H1 (cell line): Measurements from ENCODE around the gene SETDB2. TPM values are rescaled to one million over a fixed set of nuclear protein-coding genes. Genes with fewer than 3 reads are reported as not detected.

Source experiments
- EP300 ChIP-seq, 2 experiments: IDR thresholded peaks; 1 replicate in 1 of 2; 2 replicates in 1 of 2; pipeline ENCODE4 v1.6.1; 2011 to 2012; ENCODE audit warnings: low read depth in 2 of 2, low read length in 2 of 2, mild to moderate bottlenecking in 2 of 2, borderline replicate concordance in 1 of 2, inconsistent platforms in 1 of 2, moderate library complexity in 1 of 2
- JUND ChIP-seq: IDR thresholded peaks from 2 replicates; pipeline ENCODE4 v1.6.1; 2011; ENCODE audit warnings: mild to moderate bottlenecking, improper control_type of control experiment, low read length
- POLR2AphosphoS5 ChIP-seq: IDR thresholded peaks from 2 replicates; pipeline ENCODE4 v1.6.1; 2011; ENCODE audit warnings: low read depth, low read length
- POU5F1 ChIP-seq: IDR thresholded peaks from 2 replicates; pipeline ENCODE4 v1.6.1; 2011; ENCODE audit warnings: low read depth, mild to moderate bottlenecking, low read length, moderate library complexity
- TBP ChIP-seq: IDR thresholded peaks from 2 replicates; pipeline ENCODE4 v1.6.1; 2011; ENCODE audit warnings: low read depth, low read length, improper control_type of control experiment
- YY1 ChIP-seq: IDR thresholded peaks from 2 replicates; pipeline ENCODE4 v1.6.1; 2011; ENCODE audit warnings: low read depth, mild to moderate bottlenecking, low read length
- polyA plus RNA-seq, 7 experiments: library from polyadenylated mRNA; depleted of rRNA in 3 of 7; stranded (reverse) in 5 of 7; unstranded in 2 of 7; fragments of >200 nt in 5 of 7; fragments of 200-250 nt in 2 of 7; gene quantifications; 1 replicate in 5 of 7; 2 replicates in 1 of 7; 4 replicates in 1 of 7; pipeline versions ENCODE4 v1.2.1 to v1.2.3, GENCODE V29; 2011 to 2013; ENCODE audit warnings: missing spikeins in 2 of 7, mixed read lengths in 2 of 7
- total RNA-seq: library from RNA; stranded (reverse); fragmentation: NEBNext Ultra II Directional; extraction: Animal tissue kit (Norgen Biotek cat#: 25700); gene quantifications from 2 replicates; pipeline ENCODE4 v1.2.1, GENCODE V29; 2021
- TF ChIP-seq, protein P1 (sequence below), 3 experiments: IDR thresholded peaks; 1 replicate in 2 of 3; 2 replicates in 1 of 3; pipeline versions ENCODE4 v1.5.1 to v1.6.1; 2011; ENCODE audit warnings: low read length in 3 of 3, mild to moderate bottlenecking in 3 of 3, inconsistent platforms in 2 of 3, low read depth in 1 of 3, moderate library complexity in 1 of 3; ENCODE audit not compliant: insufficient read depth in 1 of 3; ENCODE audit errors: control extremely low read depth in 1 of 3

Gene SETDB2
- total and polyA plus RNA-seq, 2 of the 8 experiments (the other 6 are each of a cell fraction or from before 2014, with no cell fraction given): 1.2 to 6.1 TPM

GRCh38 chr13:49543656-49544055, 99.6 kb downstream of the SETDB2 start (continued):
- TF ChIP-seq EP300 (IDR thresholded peaks at IDR 0.05; ENCODE audit: borderline replicate concordance in 1 of 2, low read depth in 2 of 2, low read length in 2 of 2) (no peak), TBP (no peak), POU5F1 (no peak), JUND (no peak), POLR2AphosphoS5 (no peak), YY1 (no peak)
- TF ChIP-seq, protein P1, sequence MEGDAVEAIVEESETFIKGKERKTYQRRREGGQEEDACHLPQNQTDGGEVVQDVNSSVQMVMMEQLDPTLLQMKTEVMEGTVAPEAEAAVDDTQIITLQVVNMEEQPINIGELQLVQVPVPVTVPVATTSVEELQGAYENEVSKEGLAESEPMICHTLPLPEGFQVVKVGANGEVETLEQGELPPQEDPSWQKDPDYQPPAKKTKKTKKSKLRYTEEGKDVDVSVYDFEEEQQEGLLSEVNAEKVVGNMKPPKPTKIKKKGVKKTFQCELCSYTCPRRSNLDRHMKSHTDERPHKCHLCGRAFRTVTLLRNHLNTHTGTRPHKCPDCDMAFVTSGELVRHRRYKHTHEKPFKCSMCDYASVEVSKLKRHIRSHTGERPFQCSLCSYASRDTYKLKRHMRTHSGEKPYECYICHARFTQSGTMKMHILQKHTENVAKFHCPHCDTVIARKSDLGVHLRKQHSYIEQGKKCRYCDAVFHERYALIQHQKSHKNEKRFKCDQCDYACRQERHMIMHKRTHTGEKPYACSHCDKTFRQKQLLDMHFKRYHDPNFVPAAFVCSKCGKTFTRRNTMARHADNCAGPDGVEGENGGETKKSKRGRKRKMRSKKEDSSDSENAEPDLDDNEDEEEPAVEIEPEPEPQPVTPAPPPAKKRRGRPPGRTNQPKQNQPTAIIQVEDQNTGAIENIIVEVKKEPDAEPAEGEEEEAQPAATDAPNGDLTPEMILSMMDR (IDR thresholded peaks at IDR 0.05; ENCODE audit: control extremely low read depth in 1 of 3, insufficient read depth in 1 of 3, low read depth in 1 of 3, low read length in 3 of 3): no peak
- TF ChIP-seq, all 59 proteins: peak for 0

Other genes with a start within 250 kb of the SETDB2 start
- gene MLNR, start 223.9 kb upstream of the SETDB2 start, total RNA-seq: 0.24 TPM in 1 of 2 replicates, not detected in the other
- gene MLNR, start 223.9 kb upstream of the SETDB2 start, polyA plus RNA-seq (2011; rRNA removed): 0.29 and 0.69 TPM in 2 replicates
- 2.7 and 6.5 TPM in 2 replicates for gene CDADC1, start 196.3 kb upstream of the SETDB2 start, total RNA-seq
- gene CDADC1, start 196.3 kb upstream of the SETDB2 start, polyA plus RNA-seq (2011; rRNA removed): 0.98 and 1.3 TPM in 2 replicates
- gene CAB39L, start 210 bp upstream of the SETDB2 start, total RNA-seq: 4.1 and 4.8 TPM in 2 replicates
- 2.3 and 2.5 TPM in 2 replicates for gene CAB39L, start 210 bp upstream of the SETDB2 start, polyA plus RNA-seq (2011; rRNA removed)
- 6.1 and 9.3 TPM in 2 replicates for gene PHF11, start 51.7 kb downstream of the SETDB2 start, total RNA-seq
- 5.6 and 8.1 TPM in 2 replicates for gene PHF11, start 51.7 kb downstream of the SETDB2 start, polyA plus RNA-seq (2011; rRNA removed)
- 29.6 and 29.8 TPM in 2 replicates for gene RCBTB1, start 141.3 kb downstream of the SETDB2 start, total RNA-seq
- 11.8 and 13.7 TPM in 2 replicates for gene RCBTB1, start 141.3 kb downstream of the SETDB2 start, polyA plus RNA-seq (2011; rRNA removed)
- 0.40 and 0.52 TPM in 2 replicates for gene ARL11, start 184.2 kb downstream of the SETDB2 start, total RNA-seq
- 0.41 and 0.45 TPM in 2 replicates for gene ARL11, start 184.2 kb downstream of the SETDB2 start, polyA plus RNA-seq (2011; rRNA removed)
- 130 TPM in 2 replicates for gene EBPL, start 247.2 kb downstream of the SETDB2 start, total RNA-seq
- gene EBPL, start 247.2 kb downstream of the SETDB2 start, polyA plus RNA-seq (2011; rRNA removed): 136 and 204 TPM in 2 replicates